GM23338 (cell line): Measurements from ENCODE around the gene KRTAP12-4. TPM values are rescaled to one million over a fixed set of nuclear protein-coding genes. Genes with fewer than 3 reads are reported as not detected.
"Not testable (repeated sequence)": the region's sequence is repeated elsewhere in the genome, so short reads cannot be mapped to it uniquely, and the experiment has no call there.

Source experiments
- ATAC-seq: fragments of 200-7000 bp; cut with Tn5 transposase; 3 replicates; pipeline ENCODE4 v1.9.1; 2020
- DNase-seq: peaks from one replicate; pipeline ENCODE4 v3.0.0-alpha.2; 2015; ENCODE audit warnings: low spot score
- H2AFZ ChIP-seq: fragments of 200-600 bp; sonication (generic); 2 replicates; pipeline ENCODE4 v1.8.0; 2016; ENCODE audit warnings: antibody characterized with exemption, mild to moderate bottlenecking, moderate library complexity
- H3F3A ChIP-seq: fragments of 200-600 bp; sonication (generic); replicated peaks from 2 replicates; pipeline ENCODE4 v1.8.0; 2017; ENCODE audit warnings: antibody characterized with exemption, mixed run types, low read depth
- H3K27ac ChIP-seq: fragments of 200-600 bp; sonication (generic); 2 replicates; pipeline ENCODE4 v1.6.1; 2016; ENCODE audit warnings: low read depth
- H3K27me3 ChIP-seq: fragments of 200-600 bp; sonication (generic); 2 replicates; pipeline ENCODE4 v1.8.0; 2016; ENCODE audit warnings: mild to moderate bottlenecking, mixed run types, moderate library complexity; ENCODE audit not compliant: insufficient read depth
- H3K36me3 ChIP-seq: fragments of 200-600 bp; sonication (generic); 2 replicates; pipeline ENCODE4 v1.8.0; 2016; ENCODE audit warnings: mild to moderate bottlenecking; ENCODE audit not compliant: insufficient read depth
- H3K4me1 ChIP-seq: fragments of 200-600 bp; sonication (generic); 2 replicates; pipeline ENCODE4 v1.8.0; 2016; ENCODE audit warnings: mild to moderate bottlenecking, moderate library complexity; ENCODE audit not compliant: insufficient read depth
- H3K4me2 ChIP-seq: fragments of 200-600 bp; sonication (generic); 2 replicates; pipeline ENCODE4 v1.7.1; 2017; ENCODE audit warnings: mixed run types
- H3K4me3 ChIP-seq: fragments of 200-600 bp; sonication (generic); 2 replicates; pipeline ENCODE4 v1.6.1; 2016; ENCODE audit warnings: mixed run types
- H3K79me2 ChIP-seq: fragments of 200-600 bp; sonication (generic); replicated peaks from 2 replicates; pipeline ENCODE4 v1.8.0; 2017; ENCODE audit warnings: mild to moderate bottlenecking; ENCODE audit not compliant: insufficient read depth
- H3K9me2 ChIP-seq: fragments of 200-600 bp; sonication (generic); 2 replicates; pipeline ENCODE4 v1.8.0; 2017; ENCODE audit not compliant: insufficient read depth
- H4K20me1 ChIP-seq: fragments of 200-600 bp; sonication (generic); replicated peaks from 2 replicates; pipeline ENCODE4 v1.8.0; 2017; ENCODE audit warnings: mild to moderate bottlenecking; ENCODE audit not compliant: insufficient read depth
- H3K27ac Mint-ChIP-seq: 2 replicates; pipeline ENCODE4 v1.8.0; 2020; ENCODE audit warnings: inconsistent platforms, mild to moderate bottlenecking, moderate library complexity, mixed read lengths
- H3K27me3 Mint-ChIP-seq: 3 replicates; pipeline ENCODE4 v1.8.0; 2022; ENCODE audit warnings: low read depth, mild to moderate bottlenecking, moderate library complexity, mixed read lengths, inconsistent platforms; ENCODE audit not compliant: insufficient read depth, poor library complexity
- H3K36me3 Mint-ChIP-seq: 3 replicates; pipeline ENCODE4 v1.8.0; 2021; ENCODE audit warnings: low read depth, mild to moderate bottlenecking, inconsistent platforms, moderate library complexity, mixed read lengths
- H3K4me1 Mint-ChIP-seq: 3 replicates; pipeline ENCODE4 v1.8.0; 2020; ENCODE audit warnings: mild to moderate bottlenecking, inconsistent platforms, mixed read lengths
- H3K4me3 Mint-ChIP-seq: 3 replicates; pipeline ENCODE4 v1.8.0; 2021; ENCODE audit warnings: moderate library complexity, mild to moderate bottlenecking, inconsistent platforms, mixed read lengths
- H3K9me3 Mint-ChIP-seq: 3 replicates; pipeline ENCODE4 v1.8.0; 2020; ENCODE audit warnings: moderate library complexity, mild to moderate bottlenecking, inconsistent platforms, mixed read lengths
- JUNB ChIP-seq: IDR thresholded peaks from one replicate; pipeline ENCODE4 v1.6.1; 2016; ENCODE audit warnings: antibody characterized with exemption; ENCODE audit not compliant: unreplicated experiment
- STAT1 ChIP-seq: IDR thresholded peaks from one replicate; pipeline ENCODE4 v1.6.1; 2016; ENCODE audit warnings: antibody characterized with exemption; ENCODE audit not compliant: unreplicated experiment
- polyA plus RNA-seq: library from polyadenylated mRNA; unstranded; fragments of >200 nt; fragmentation: Nextera tagmentation; extraction: Ambion mirVana; gene quantifications from 2 replicates; pipeline ENCODE4 v1.2.1, GENCODE V29; 2016
- total RNA-seq: library from RNA; depleted of rRNA; stranded (reverse); fragments of >200 nt; shearing (Covaris generic); gene quantifications from 2 replicates; pipeline ENCODE4 v1.2.3, GENCODE V29; 2014
- TF ChIP-seq, protein P1 (sequence below): IDR thresholded peaks from one replicate; pipeline ENCODE4 v1.6.1; 2018; ENCODE audit warnings: antibody characterized with exemption; ENCODE audit not compliant: unreplicated experiment
- TF ChIP-seq, protein P2 (sequence below), 2 experiments: fragments of 200-600 bp in 1 of 2; sonication (generic) in 1 of 2; conservative IDR thresholded peaks; 2 replicates each; pipeline versions ENCODE4 v1.5.1 to v1.6.1; 2016 to 2017; ENCODE audit warnings: antibody characterized with exemption in 2 of 2, low read depth in 2 of 2, mild to moderate bottlenecking in 2 of 2, moderate library complexity in 1 of 2
- TF ChIP-seq, protein P3 (sequence below): IDR thresholded peaks from 2 replicates; pipeline ENCODE4 v1.6.1; 2016; ENCODE audit warnings: antibody characterized with exemption

Gene KRTAP12-4
- total and polyA plus RNA-seq, 2 experiments from 2014 or later = not detected

DNA sequence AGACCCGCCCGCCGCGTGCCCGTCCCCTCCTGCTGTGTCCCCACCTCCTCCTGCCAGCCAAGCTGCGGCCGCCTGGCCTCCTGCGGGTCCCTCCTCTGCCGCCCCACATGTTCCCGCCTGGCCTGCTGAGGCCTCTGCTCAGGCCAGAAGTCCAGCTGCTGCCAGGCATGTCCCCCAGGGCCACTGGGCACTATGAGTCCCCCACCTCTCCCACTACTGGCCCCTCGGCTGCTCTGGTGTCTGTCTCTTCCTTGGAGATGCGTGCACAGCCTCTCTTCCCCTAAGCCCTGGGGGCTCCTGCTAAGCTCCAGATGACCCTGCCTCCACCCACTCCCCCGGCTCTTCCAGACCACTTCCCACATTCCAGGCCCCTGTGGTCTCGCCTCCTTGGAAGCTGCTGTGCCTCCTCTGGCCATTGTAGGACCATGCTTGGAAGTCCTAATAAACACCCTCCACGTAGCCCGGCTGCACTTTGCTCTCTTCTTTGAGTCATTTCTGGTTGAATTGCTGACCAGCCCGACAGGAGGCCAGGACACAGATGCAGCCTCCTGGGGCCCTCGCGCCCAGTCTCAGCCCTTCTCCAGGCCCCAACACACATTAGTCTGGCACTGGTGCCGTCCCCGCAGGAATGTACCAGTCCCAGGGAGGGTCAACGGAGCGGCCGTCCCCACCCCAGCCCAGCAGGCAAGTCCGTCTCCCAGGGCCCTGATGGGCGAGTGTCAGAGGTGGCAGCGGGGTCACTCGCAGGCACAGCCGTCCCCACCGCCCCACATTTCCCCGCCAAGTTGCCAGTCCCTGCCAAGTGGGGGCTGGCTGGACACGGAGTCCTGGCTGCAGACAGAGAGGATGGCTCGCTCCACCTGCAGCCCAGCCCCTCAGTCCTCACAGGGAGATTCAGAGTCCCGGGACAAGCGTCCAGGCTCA, 43.6 kb upstream of the KRTAP12-4 start:
- peaks cover 62% of the 10 kb centered on the region for H3K4me1 Mint-ChIP-seq
- peak overlapping the region; percentile 51; the same call in 1 of the 2 replicates for H3K4me2 ChIP-seq

DNA sequence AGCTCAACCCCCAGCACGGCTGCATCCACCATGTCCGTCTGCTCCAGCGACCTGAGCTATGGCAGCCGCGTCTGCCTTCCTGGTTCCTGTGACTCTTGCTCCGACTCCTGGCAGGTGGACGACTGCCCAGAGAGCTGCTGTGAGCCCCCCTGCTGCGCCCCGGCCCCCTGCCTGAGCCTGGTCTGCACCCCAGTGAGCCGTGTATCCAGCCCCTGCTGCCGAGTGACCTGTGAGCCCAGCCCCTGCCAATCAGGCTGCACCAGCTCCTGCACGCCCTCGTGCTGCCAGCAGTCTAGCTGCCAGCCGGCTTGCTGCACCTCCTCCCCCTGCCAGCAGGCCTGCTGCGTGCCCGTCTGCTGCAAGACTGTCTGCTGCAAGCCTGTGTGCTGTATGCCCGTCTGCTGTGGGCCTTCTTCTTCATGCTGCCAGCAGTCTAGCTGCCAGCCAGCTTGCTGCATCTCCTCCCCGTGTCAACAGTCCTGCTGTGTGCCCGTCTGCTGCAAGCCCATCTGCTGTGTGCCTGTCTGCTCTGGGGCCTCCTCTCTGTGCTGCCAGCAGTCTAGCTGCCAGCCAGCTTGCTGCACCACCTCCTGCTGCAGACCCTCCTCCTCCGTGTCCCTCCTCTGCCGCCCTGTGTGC, 42.8 kb upstream of the KRTAP12-4 start, which contains the start of gene KRTAP10-12:
KRTAP10-12 (plus strand) TSS at position 1 of the 639 bp plus-strand sequence; CDS start at position 31, 30 bp downstream.
- ATAC-seq, H3F3A ChIP-seq, H3K9me2 ChIP-seq, H4K20me1 ChIP-seq, H3K4me3 ChIP-seq, H3K79me2 ChIP-seq, H3K27ac ChIP-seq, DNase-seq, H3K4me3 Mint-ChIP-seq, H3K36me3 ChIP-seq, H3K27me3 ChIP-seq: not testable (repeated sequence)
- peaks cover 54% of the 10 kb centered on the region for H3K4me1 Mint-ChIP-seq
- peaks cover 19% of the 10 kb centered on the region for H3K27me3 Mint-ChIP-seq
- peaks cover 15% of the 10 kb centered on the region; the same call in 2 of the 3 replicates for H3K9me3 Mint-ChIP-seq
- 0 out of 2 replicates have a peak within 1 kb of the TSS, but pooled peaks have one; percentile 60 for H3K27ac Mint-ChIP-seq
- H3K4me1 ChIP-seq = peaks cover 20% of the 10 kb centered on the region; the same call in 1 of the 2 replicates
- peaks cover 16% of the 10 kb centered on the region; the same call in 1 of the 3 replicates for H3K36me3 Mint-ChIP-seq
- H3K4me2 ChIP-seq = peak within 1 kb of the TSS; percentile 51; the same call in 1 of the 2 replicates
- peak within 1 kb of the TSS; percentile 74; the same call in 1 of the 2 replicates for H2AFZ ChIP-seq

More for the DNA sequence above, 43.6 kb upstream of the KRTAP12-4 start:
- H3K27me3 ChIP-seq = no peaks in the 10 kb centered on the region
- peak; percentile 61 for DNase-seq
- no peaks in the 10 kb centered on the region for H4K20me1 ChIP-seq
- H3K36me3 ChIP-seq = no peaks in the 10 kb centered on the region; the same call in 1 of the 2 replicates
- H3K9me2 ChIP-seq = no peaks in the 10 kb centered on the region
- TF ChIP-seq, protein P1, sequence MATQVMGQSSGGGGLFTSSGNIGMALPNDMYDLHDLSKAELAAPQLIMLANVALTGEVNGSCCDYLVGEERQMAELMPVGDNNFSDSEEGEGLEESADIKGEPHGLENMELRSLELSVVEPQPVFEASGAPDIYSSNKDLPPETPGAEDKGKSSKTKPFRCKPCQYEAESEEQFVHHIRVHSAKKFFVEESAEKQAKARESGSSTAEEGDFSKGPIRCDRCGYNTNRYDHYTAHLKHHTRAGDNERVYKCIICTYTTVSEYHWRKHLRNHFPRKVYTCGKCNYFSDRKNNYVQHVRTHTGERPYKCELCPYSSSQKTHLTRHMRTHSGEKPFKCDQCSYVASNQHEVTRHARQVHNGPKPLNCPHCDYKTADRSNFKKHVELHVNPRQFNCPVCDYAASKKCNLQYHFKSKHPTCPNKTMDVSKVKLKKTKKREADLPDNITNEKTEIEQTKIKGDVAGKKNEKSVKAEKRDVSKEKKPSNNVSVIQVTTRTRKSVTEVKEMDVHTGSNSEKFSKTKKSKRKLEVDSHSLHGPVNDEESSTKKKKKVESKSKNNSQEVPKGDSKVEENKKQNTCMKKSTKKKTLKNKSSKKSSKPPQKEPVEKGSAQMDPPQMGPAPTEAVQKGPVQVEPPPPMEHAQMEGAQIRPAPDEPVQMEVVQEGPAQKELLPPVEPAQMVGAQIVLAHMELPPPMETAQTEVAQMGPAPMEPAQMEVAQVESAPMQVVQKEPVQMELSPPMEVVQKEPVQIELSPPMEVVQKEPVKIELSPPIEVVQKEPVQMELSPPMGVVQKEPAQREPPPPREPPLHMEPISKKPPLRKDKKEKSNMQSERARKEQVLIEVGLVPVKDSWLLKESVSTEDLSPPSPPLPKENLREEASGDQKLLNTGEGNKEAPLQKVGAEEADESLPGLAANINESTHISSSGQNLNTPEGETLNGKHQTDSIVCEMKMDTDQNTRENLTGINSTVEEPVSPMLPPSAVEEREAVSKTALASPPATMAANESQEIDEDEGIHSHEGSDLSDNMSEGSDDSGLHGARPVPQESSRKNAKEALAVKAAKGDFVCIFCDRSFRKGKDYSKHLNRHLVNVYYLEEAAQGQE = no peak
- TF ChIP-seq JUNB = no peak
- TF ChIP-seq, protein P2, sequence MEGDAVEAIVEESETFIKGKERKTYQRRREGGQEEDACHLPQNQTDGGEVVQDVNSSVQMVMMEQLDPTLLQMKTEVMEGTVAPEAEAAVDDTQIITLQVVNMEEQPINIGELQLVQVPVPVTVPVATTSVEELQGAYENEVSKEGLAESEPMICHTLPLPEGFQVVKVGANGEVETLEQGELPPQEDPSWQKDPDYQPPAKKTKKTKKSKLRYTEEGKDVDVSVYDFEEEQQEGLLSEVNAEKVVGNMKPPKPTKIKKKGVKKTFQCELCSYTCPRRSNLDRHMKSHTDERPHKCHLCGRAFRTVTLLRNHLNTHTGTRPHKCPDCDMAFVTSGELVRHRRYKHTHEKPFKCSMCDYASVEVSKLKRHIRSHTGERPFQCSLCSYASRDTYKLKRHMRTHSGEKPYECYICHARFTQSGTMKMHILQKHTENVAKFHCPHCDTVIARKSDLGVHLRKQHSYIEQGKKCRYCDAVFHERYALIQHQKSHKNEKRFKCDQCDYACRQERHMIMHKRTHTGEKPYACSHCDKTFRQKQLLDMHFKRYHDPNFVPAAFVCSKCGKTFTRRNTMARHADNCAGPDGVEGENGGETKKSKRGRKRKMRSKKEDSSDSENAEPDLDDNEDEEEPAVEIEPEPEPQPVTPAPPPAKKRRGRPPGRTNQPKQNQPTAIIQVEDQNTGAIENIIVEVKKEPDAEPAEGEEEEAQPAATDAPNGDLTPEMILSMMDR (conservative IDR thresholded peaks at IDR 0.05; ENCODE audit: low read depth in 2 of 2) = no peak
- TF ChIP-seq STAT1 = no peak
- TF ChIP-seq, protein P3, sequence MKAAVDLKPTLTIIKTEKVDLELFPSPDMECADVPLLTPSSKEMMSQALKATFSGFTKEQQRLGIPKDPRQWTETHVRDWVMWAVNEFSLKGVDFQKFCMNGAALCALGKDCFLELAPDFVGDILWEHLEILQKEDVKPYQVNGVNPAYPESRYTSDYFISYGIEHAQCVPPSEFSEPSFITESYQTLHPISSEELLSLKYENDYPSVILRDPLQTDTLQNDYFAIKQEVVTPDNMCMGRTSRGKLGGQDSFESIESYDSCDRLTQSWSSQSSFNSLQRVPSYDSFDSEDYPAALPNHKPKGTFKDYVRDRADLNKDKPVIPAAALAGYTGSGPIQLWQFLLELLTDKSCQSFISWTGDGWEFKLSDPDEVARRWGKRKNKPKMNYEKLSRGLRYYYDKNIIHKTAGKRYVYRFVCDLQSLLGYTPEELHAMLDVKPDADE = no peak
- H3K9me3 Mint-ChIP-seq = peaks cover 8% of the 10 kb centered on the region; the same call in 2 of the 3 replicates
- no peak overlapping the region; the same call in 2 of the 3 replicates for H3K4me3 Mint-ChIP-seq
- H3K27me3 Mint-ChIP-seq = peaks cover 19% of the 10 kb centered on the region
- no peaks in the 10 kb centered on the region for H3K79me2 ChIP-seq
- H3K27ac Mint-ChIP-seq = 0 out of 2 replicates have a peak overlapping the region, but pooled peaks have one; percentile 60
- no peak overlapping the region for H3K4me3 ChIP-seq
- no peak overlapping the region for H3K27ac ChIP-seq
- H3F3A ChIP-seq = no peaks in the 10 kb centered on the region
- H2AFZ ChIP-seq = 0 out of 2 replicates have a peak overlapping the region, but pooled peaks have one; percentile 69
- ATAC-seq = peak; percentile 58
- H3K36me3 Mint-ChIP-seq = 0 out of 3 replicates have a peak, but pooled peaks cover 10% of the 10 kb centered on the region
- peaks cover 26% of the 10 kb centered on the region for H3K4me1 ChIP-seq
